HepG2 (cell line): ENCODE measurements around the gene AMOTL2. TPM values are rescaled to one million over a fixed set of nuclear protein-coding genes. Genes with fewer than 3 reads are reported as not detected.

Experiments used
- ATAC-seq: fragments of 200-7000 bp; cut with Tn5 transposase; 3 replicates; pipeline ENCODE4 v1.9.1; 2020; ENCODE audit warnings: mild to moderate bottlenecking, moderate library complexity
- BruUV-seq: library from RNA; stranded (reverse); fragments of 400-500 nt; replicated peaks from 2 replicates; lab custom pipeline; 2021; lab: Mats Ljungman, UMichigan
- CTCF ChIA-PET: fragments of 300-600 bp; formaldehyde crosslinking; extraction: SDS; loops from one replicate; lab custom pipeline; 2021; ENCODE audit warnings: low total read pairs, inconsistent platforms, low intra/inter-chr PET ratio; lab: Yijun Ruan, JAX
- POLR2A ChIA-PET: fragments of 350-600 bp; sonication (Branson Sonifier 250); formaldehyde crosslinking; loops from one replicate; lab custom pipeline; 2020; ENCODE audit warnings: antibody characterized with exemption, inconsistent platforms; lab: Yijun Ruan, JAX
- DNase-seq: peaks from one replicate; pipeline ENCODE4 v3.0.0-alpha.2; 2015; ENCODE audit warnings: low spot score
- FAIRE-seq: peaks from 3 replicates; lab custom pipeline; 2011; peaks lifted over from hg19 to GRCh38; lab: Jason Lieb, UNC
- H2AFZ ChIP-seq: one replicate; pipeline ENCODE4 v1.6.1; 2011; ENCODE audit warnings: low read length, inconsistent platforms
- H3K27ac ChIP-seq: fragments of 300-600 bp; 3 replicates; pipeline ENCODE4 v1.8.0; 2011; ENCODE audit warnings: mixed run types, mild to moderate bottlenecking, mixed read lengths, low read length, inconsistent platforms; ENCODE audit not compliant: insufficient read depth; ENCODE audit errors: extremely low read length
- H3K27me3 ChIP-seq, 2 experiments: fragments of 200-600 bp in 1 of 2; 2 replicates in 1 of 2; 3 replicates in 1 of 2; pipeline versions ENCODE4 v1.6.0 to v1.8.0; 2011; ENCODE audit warnings: low read length in 2 of 2, mild to moderate bottlenecking in 2 of 2, moderate library complexity in 2 of 2, inconsistent platforms in 1 of 2; ENCODE audit not compliant: insufficient read depth in 2 of 2, control insufficient read depth in 1 of 2
- H3K36me3 ChIP-seq, 2 experiments: fragments of 200-600 bp in 1 of 2; replicated peaks in 1 of 2; 2 replicates in 1 of 2; 3 replicates in 1 of 2; pipeline versions ENCODE4 v1.5.1 to v1.8.0; 2011; ENCODE audit warnings: low read length in 2 of 2, inconsistent platforms in 1 of 2; ENCODE audit not compliant: insufficient read depth in 2 of 2, control insufficient read depth in 1 of 2
- H3K4me1 ChIP-seq: 2 replicates; pipeline ENCODE4 v1.5.1; 2012; ENCODE audit warnings: low read length, inconsistent platforms; ENCODE audit not compliant: insufficient read depth
- H3K4me2 ChIP-seq: 2 replicates; pipeline ENCODE4 v1.6.0; 2011; ENCODE audit warnings: low read depth, low read length, inconsistent platforms
- H3K4me3 ChIP-seq, 3 experiments: fragments of 200-600 bp in 1 of 3; sonication (generic), shearing (Covaris generic) in 1 of 3; replicated peaks in 1 of 3; 2 replicates each; pipeline ENCODE4 v1.5.1; 2011 to 2016; ENCODE audit warnings: low read length in 3 of 3, inconsistent platforms in 2 of 3, low read depth in 2 of 3, mild to moderate bottlenecking in 2 of 3, control low read depth in 1 of 3, mixed read lengths in 1 of 3; ENCODE audit not compliant: insufficient read depth in 1 of 3
- H3K79me2 ChIP-seq: one replicate; pipeline ENCODE4 v1.6.1; 2011; ENCODE audit warnings: low read length, inconsistent platforms; ENCODE audit not compliant: insufficient read depth
- H3K9ac ChIP-seq: 2 replicates; pipeline ENCODE4 v1.6.0; 2011; ENCODE audit warnings: mild to moderate bottlenecking, low read depth, low read length, inconsistent platforms; ENCODE audit not compliant: insufficient read depth
- H3K9me3 ChIP-seq: 2 replicates; pipeline ENCODE4 v1.5.1; 2012; ENCODE audit warnings: mild to moderate bottlenecking, low read length
- H4K20me1 ChIP-seq: 2 replicates; pipeline ENCODE4 v1.6.0; 2011; ENCODE audit warnings: inconsistent platforms, mild to moderate bottlenecking, low read length, moderate library complexity; ENCODE audit not compliant: insufficient read depth
- HNRNPK ChIP-seq: fragments of 200-400 bp; formaldehyde crosslinking; IDR thresholded peaks from 2 replicates; pipeline ENCODE4 v1.6.1; 2018; ENCODE audit warnings: low read length, low read depth, moderate library complexity, mild to moderate bottlenecking; ENCODE audit not compliant: poor library complexity, severe bottlenecking
- KDM2A ChIP-seq: sonication (generic); formaldehyde crosslinking; IDR thresholded peaks from 2 replicates; pipeline ENCODE4 v1.4.0; 2020; ENCODE audit warnings: low read depth, missing genetic modification reagents, borderline replicate concordance
- NFATC3 ChIP-seq: sonication (generic); formaldehyde crosslinking; IDR thresholded peaks from 2 replicates; pipeline ENCODE4 v1.5.1; 2020; ENCODE audit warnings: mild to moderate bottlenecking, missing genetic modification reagents
- PCBP1 ChIP-seq: fragments of 200-400 bp; formaldehyde crosslinking; IDR thresholded peaks from 2 replicates; pipeline ENCODE4 v1.6.1; 2017; ENCODE audit warnings: mild to moderate bottlenecking, low read depth, low read length, borderline replicate concordance
- PCBP2 ChIP-seq: fragments of 200-400 bp; formaldehyde crosslinking; optimal IDR thresholded peaks from 2 replicates; pipeline ENCODE3; 2018; ENCODE audit warnings: low read length, low read depth; ENCODE audit not compliant: poor library complexity, severe bottlenecking
- ZMYM2 ChIP-seq: sonication (generic); formaldehyde crosslinking; IDR thresholded peaks from 2 replicates; pipeline ENCODE4 v1.8.0; 2022; ENCODE audit warnings: mild to moderate bottlenecking, missing genetic modification reagents
- ZNF34 ChIP-seq: sonication (generic); formaldehyde crosslinking; IDR thresholded peaks from 2 replicates; pipeline ENCODE4 v1.4.0; 2020; ENCODE audit warnings: mild to moderate bottlenecking, missing genetic modification reagents, borderline replicate concordance
- ZNF766 ChIP-seq: sonication (generic); formaldehyde crosslinking; IDR thresholded peaks from 2 replicates; pipeline ENCODE4 v1.5.0; 2020; ENCODE audit warnings: missing genetic modification reagents, borderline replicate concordance
- WGBS: methylation state at CpG from one replicate; pipeline ENCODE4 v1.1.6; 2017; ENCODE audit warnings: low lambda C conversion rate; 5-methylcytosine and 5-hydroxymethylcytosine counted together
- in situ Hi-C: cut with HindIII; loops from 2 replicates; pipeline ENCODE4 v1.10.0; 2017; ENCODE audit warnings: low pct_unique_long_range_greater_than_20kb; ENCODE audit not compliant: extremely low pct_ligation_motif_present
- intact Hi-C: fragments of 100-400 bp; cut with micrococcal nuclease; formaldehyde crosslinking; loops from one replicate; pipeline ENCODE4 v1.10.0; 2022; ENCODE audit not compliant: unreplicated experiment
- polyA plus RNA-seq, 8 experiments: library from polyadenylated mRNA; depleted of rRNA in 3 of 8; stranded (reverse) in 7 of 8; unstranded in 1 of 8; fragments of >200 nt; fragmentation: Illumina TruSeq in 4 of 8; extraction: Trizol in 4 of 8; gene quantifications; 2 replicates each; pipeline versions ENCODE4 v1.2.1 to v1.2.3, GENCODE V29; 2011 to 2016; ENCODE audit warnings: low read depth in 4 of 8, missing spikeins in 1 of 8, mixed read lengths in 1 of 8; ENCODE audit not compliant: insufficient read depth in 1 of 8
- total RNA-seq, 5 experiments: library from RNA; depleted of rRNA; stranded (reverse); fragments of >200 nt; fragmentation: Illumina TruSeq; extraction: Trizol; gene quantifications; 2 replicates each; pipeline ENCODE4 v1.2.3, GENCODE V29; 2016; ENCODE audit warnings: low read depth in 1 of 5
- TF ChIP-seq, protein P1 (sequence below): sonication (generic); formaldehyde crosslinking; IDR thresholded peaks from 2 replicates; pipeline ENCODE4 v1.8.0; 2023; ENCODE audit warnings: mild to moderate bottlenecking, missing genetic modification reagents

The AMOTL2 gene
- total and polyA plus RNA-seq, 2 of the 13 experiments (the other 11 are each of a cell fraction or from before 2014, with no cell fraction given), result 17.3 to 18.5 TPM

GRCh38 chr3:134328846-134329245 is 45.4 kb downstream of the AMOTL2 start:
- ATAC-seq, result no peak
- H3K9ac ChIP-seq, result no peak overlapping the region
- intact Hi-C loops, result no loop called here
- no peaks in the 10 kb centered on the region for H3K27me3 ChIP-seq
- no peaks in the 10 kb centered on the region for H3K36me3 ChIP-seq
- no peak overlapping the region for H3K4me2 ChIP-seq
- in situ Hi-C loops, result no loop called here
- H3K9me3 ChIP-seq, result no peaks in the 10 kb centered on the region
- no peak for DNase-seq
- ChIA-PET CTCF (no interaction called here), POLR2A (no interaction called here)
- TF ChIP-seq NFATC3 (CRISPR knock-in tag) (no peak), ZMYM2 (CRISPR knock-in tag) (no peak), KDM2A (CRISPR knock-in tag) (no peak), PCBP1 (0 out of 2 replicates have a peak, but pooled peaks have one; percentile 34), PCBP2 (peak; percentile 54), ZNF34 (CRISPR knock-in tag) (no peak), HNRNPK (peak; percentile 94), ZNF766 (CRISPR knock-in tag) (no peak)
- TF ChIP-seq, protein P1, sequence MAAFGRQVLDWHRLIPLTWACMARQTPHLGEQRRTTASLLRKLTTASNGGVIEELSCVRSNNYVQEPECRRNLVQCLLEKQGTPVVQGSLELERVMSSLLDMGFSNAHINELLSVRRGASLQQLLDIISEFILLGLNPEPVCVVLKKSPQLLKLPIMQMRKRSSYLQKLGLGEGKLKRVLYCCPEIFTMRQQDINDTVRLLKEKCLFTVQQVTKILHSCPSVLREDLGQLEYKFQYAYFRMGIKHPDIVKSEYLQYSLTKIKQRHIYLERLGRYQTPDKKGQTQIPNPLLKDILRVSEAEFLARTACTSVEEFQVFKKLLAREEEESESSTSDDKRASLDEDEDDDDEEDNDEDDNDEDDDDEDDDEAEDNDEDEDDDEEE, result no peak
- H3K79me2 ChIP-seq, result no peaks in the 10 kb centered on the region
- H2AFZ ChIP-seq, result no peak overlapping the region
- no TSS peak for BruUV-seq
- no peaks in the 10 kb centered on the region for H4K20me1 ChIP-seq
- WGBS, result 96% methylated on average over 1 of the region's 1 CpG
- peaks cover 89% of the 10 kb centered on the region for H3K4me1 ChIP-seq
- no peak overlapping the region for H3K27ac ChIP-seq
- no peak for FAIRE-seq
- H3K4me3 ChIP-seq, result no peak overlapping the region
